CD4-positive, alpha-beta memory T cell (primary cell): ENCODE measurements around the gene GTPBP2. TPM values are rescaled to one million over a fixed set of nuclear protein-coding genes. Genes with fewer than 3 reads are reported as not detected.
A peak's percentile ranks its signal among the peaks of the same experiment; 100 is the strongest.

Experiments
- CTCF ChIA-PET: fragments of 350-600 bp; sonication (Branson Sonifier 250); formaldehyde crosslinking; loops from one replicate; lab custom pipeline; 2021; ENCODE audit warnings: inconsistent platforms; ENCODE audit not compliant: partially characterized antibody; lab: Charles Lee
- POLR2A ChIA-PET: fragments of 350-600 bp; sonication (Branson Sonifier 250); formaldehyde crosslinking; loops from one replicate; lab custom pipeline; 2021; ENCODE audit not compliant: partially characterized antibody; lab: Charles Lee
- DNase-seq, 5 donors: peaks; one replicate each; pipeline versions ENCODE4 v3.0.0 to v3.0.0-alpha.2; 2020 to 2022; ENCODE audit warnings: mixed read lengths in 1 of 5
- H3K27ac ChIP-seq: one replicate; pipeline ENCODE4 v1.7.0; 2013; ENCODE audit warnings: low read depth, low read length
- H3K27me3 ChIP-seq: 2 replicates; pipeline ENCODE4 v1.7.0; 2013; ENCODE audit warnings: mild to moderate bottlenecking, low read length, moderate library complexity; ENCODE audit not compliant: insufficient read depth
- H3K36me3 ChIP-seq: 2 replicates; pipeline ENCODE4 v1.7.0; 2013; ENCODE audit warnings: mild to moderate bottlenecking, low read length, moderate library complexity; ENCODE audit not compliant: insufficient read depth
- H3K4me1 ChIP-seq: 2 replicates; pipeline ENCODE4 v1.7.0; 2013; ENCODE audit warnings: mild to moderate bottlenecking, low read length, moderate library complexity; ENCODE audit not compliant: insufficient read depth
- H3K4me3 ChIP-seq, 2 donors: one replicate each; pipeline ENCODE4 v1.7.0; 2013; ENCODE audit warnings: low read length in 2 of 2, mild to moderate bottlenecking in 1 of 2
- H3K9me3 ChIP-seq, 2 donors: one replicate each; pipeline ENCODE4 v1.7.0; 2013; ENCODE audit warnings: low read length in 2 of 2, control low read depth in 1 of 2; ENCODE audit not compliant: control insufficient read depth in 1 of 2
- H3K27ac Mint-ChIP-seq, 7 donors: one replicate each; pipeline ENCODE4 v1.8.0; 2020 to 2021; ENCODE audit warnings: mixed read lengths in 7 of 7, mild to moderate bottlenecking in 6 of 7, inconsistent platforms in 3 of 7, moderate library complexity in 3 of 7
- H3K27me3 Mint-ChIP-seq, 2 donors: one replicate each; pipeline ENCODE4 v1.8.0; 2020 to 2021; ENCODE audit warnings: mixed read lengths in 2 of 2
- H3K36me3 Mint-ChIP-seq, 2 donors: one replicate each; pipeline ENCODE4 v1.8.0; 2020 to 2021; ENCODE audit warnings: mixed read lengths in 2 of 2, inconsistent platforms in 1 of 2, mild to moderate bottlenecking in 1 of 2
- H3K4me1 Mint-ChIP-seq, 4 donors: one replicate each; pipeline ENCODE4 v1.8.0; 2020 to 2021; ENCODE audit warnings: mixed read lengths in 4 of 4, mild to moderate bottlenecking in 1 of 4
- H3K4me3 Mint-ChIP-seq, 8 donors: one replicate each; pipeline ENCODE4 v1.8.0; 2020 to 2021; ENCODE audit warnings: mixed read lengths in 8 of 8, mild to moderate bottlenecking in 7 of 8, moderate library complexity in 6 of 8, inconsistent platforms in 3 of 8
- H3K9me3 Mint-ChIP-seq, 8 donors: one replicate each; pipeline ENCODE4 v1.8.0; 2020 to 2021; ENCODE audit warnings: mixed read lengths in 8 of 8, mild to moderate bottlenecking in 5 of 8, inconsistent platforms in 3 of 8, moderate library complexity in 1 of 8
- intact Hi-C: fragments of 100-400 bp; cut with micrococcal nuclease; formaldehyde crosslinking; loops from one replicate; pipeline ENCODE4 v1.15.1; 2023
- polyA plus RNA-seq, 2 donors: library from polyadenylated mRNA; unstranded; fragments of 300-500 nt; fragmentation: Illumina TruSeq; gene quantifications; one replicate each; pipeline ENCODE4 v1.2.3, GENCODE V29; 2021
- total RNA-seq, 2 experiments: library from RNA; stranded (reverse); gene quantifications; one replicate each; pipeline ENCODE4 v1.2.3, GENCODE V29; 2021

GTPBP2 gene
- total and polyA plus RNA-seq, 4 experiments from 2014 or later = 0.83 to 85.0 (median 43.0) TPM

- H3K9me3 Mint-ChIP-seq = no peaks in the 10 kb centered on the region
- no peak overlapping the region for H3K4me3 Mint-ChIP-seq
- H3K27ac ChIP-seq = no peak overlapping the region
- intact Hi-C loops = no loop called here
- peaks cover 2 to 37% of the 10 kb centered on the region in 2 donors for H3K36me3 Mint-ChIP-seq
- H3K27ac Mint-ChIP-seq = peak overlapping the region in 6 of 7 donors; percentile 34 to 81 (median 67)
- H3K4me3 ChIP-seq = no peak overlapping the region
- H3K4me1 Mint-ChIP-seq = peaks cover 11 to 19% (median 15%) of the 10 kb centered on the region in 4 donors
- H3K4me1 ChIP-seq = peaks cover 26% of the 10 kb centered on the region
- H3K9me3 ChIP-seq = no peaks in the 10 kb centered on the region
- no peaks in the 10 kb centered on the region for H3K27me3 ChIP-seq
- DNase-seq = no peak
- no peaks in the 10 kb centered on the region for H3K27me3 Mint-ChIP-seq
- POLR2A ChIA-PET = interaction anchor here (0.7 kb wide), 1 partner anchor 20 kb away, joined by 3 read pairs; no protein-coding TSS in a partner anchor
- peaks cover 20% of the 10 kb centered on the region for H3K36me3 ChIP-seq
- CTCF ChIA-PET = interaction anchor here (1.0 to 6.9 kb wide), 11 partner anchors 8 to 411 kb away, joined by 3 to 79 read pairs (median 4); partner anchors contain the start of genes MRPS18A and VEGFA
These were observed 40.2 kb upstream of the GTPBP2 start for GRCh38 chr6:43669050-43669921.

GRCh38 chr6:43668151-43669028 is 39.3 kb upstream of the GTPBP2 start:
- H3K9me3 Mint-ChIP-seq = no peaks in the 10 kb centered on the region
- peak; percentile 22 to 48 (median 31) for DNase-seq
- H3K36me3 ChIP-seq = peaks cover 11% of the 10 kb centered on the region
- H3K36me3 Mint-ChIP-seq = peaks cover 0 to 30% of the 10 kb centered on the region in 2 donors
- peak overlapping the region in 5 of 7 donors; percentile 57 to 81 (median 77) for H3K27ac Mint-ChIP-seq
- H3K4me1 ChIP-seq = peaks cover 26% of the 10 kb centered on the region
- H3K4me1 Mint-ChIP-seq = peaks cover 11 to 19% (median 15%) of the 10 kb centered on the region in 4 donors
- POLR2A ChIA-PET = interaction anchor here (0.7 kb wide), 1 partner anchor 21 kb away, joined by 3 read pairs; no protein-coding TSS in a partner anchor
- H3K27me3 ChIP-seq = no peaks in the 10 kb centered on the region
- H3K27me3 Mint-ChIP-seq = no peaks in the 10 kb centered on the region
- CTCF ChIA-PET = interaction anchor here (0.8 to 6.9 kb wide), 17 partner anchors 10 to 412 kb away, joined by 3 to 79 read pairs (median 5); partner anchors contain the start of genes MAD2L1BP, MRPS18A, RSPH9 and VEGFA
- no peak overlapping the region for H3K27ac ChIP-seq
- no peak overlapping the region for H3K4me3 Mint-ChIP-seq
- intact Hi-C loops = no loop called here
- H3K9me3 ChIP-seq = no peaks in the 10 kb centered on the region
- no peak overlapping the region for H3K4me3 ChIP-seq

GRCh38 chr6:43667245-43668150 is 38.4 kb upstream of the GTPBP2 start:
- Mint-ChIP-seq H3K9me3 (no peaks in the 10 kb centered on the region), H3K36me3 (peaks cover 0 to 22% of the 10 kb centered on the region in 2 donors), H3K4me3 (peak overlapping the region in 6 of 8 donors; percentile 46 to 78 (median 64)), H3K4me1 (peaks cover 11 to 19% (median 15%) of the 10 kb centered on the region in 4 donors), H3K27me3 (no peaks in the 10 kb centered on the region), H3K27ac (peak overlapping the region in 4 of 7 donors; percentile 15 to 86 (median 52))
- H3K27ac ChIP-seq = no peak overlapping the region
- intact Hi-C loops = loop anchor here (1.0 to 2.0 kb wide), 3 partner anchors 105 to 412 kb away; no protein-coding TSS in a partner anchor
- POLR2A ChIA-PET = interaction anchor here (0.9 to 1.3 kb wide), 4 partner anchors 18 to 38 kb away, joined by 3 to 5 read pairs (median 4); partner anchors contain the start of genes GTPBP2 and MAD2L1BP
- no peaks in the 10 kb centered on the region for H3K27me3 ChIP-seq
- peaks cover 5% of the 10 kb centered on the region for H3K36me3 ChIP-seq
- CTCF ChIA-PET = interaction anchor here (0.7 to 6.9 kb wide), 21 partner anchors 8 to 413 kb away, joined by 3 to 79 read pairs (median 5); partner anchors contain the start of genes MAD2L1BP, MRPS18A, RSPH9 and VEGFA
- H3K9me3 ChIP-seq = no peaks in the 10 kb centered on the region
- H3K4me1 ChIP-seq = peaks cover 26% of the 10 kb centered on the region
- DNase-seq = peak; percentile 72 to 80 (median 73)
- no peak overlapping the region for H3K4me3 ChIP-seq

DNA sequence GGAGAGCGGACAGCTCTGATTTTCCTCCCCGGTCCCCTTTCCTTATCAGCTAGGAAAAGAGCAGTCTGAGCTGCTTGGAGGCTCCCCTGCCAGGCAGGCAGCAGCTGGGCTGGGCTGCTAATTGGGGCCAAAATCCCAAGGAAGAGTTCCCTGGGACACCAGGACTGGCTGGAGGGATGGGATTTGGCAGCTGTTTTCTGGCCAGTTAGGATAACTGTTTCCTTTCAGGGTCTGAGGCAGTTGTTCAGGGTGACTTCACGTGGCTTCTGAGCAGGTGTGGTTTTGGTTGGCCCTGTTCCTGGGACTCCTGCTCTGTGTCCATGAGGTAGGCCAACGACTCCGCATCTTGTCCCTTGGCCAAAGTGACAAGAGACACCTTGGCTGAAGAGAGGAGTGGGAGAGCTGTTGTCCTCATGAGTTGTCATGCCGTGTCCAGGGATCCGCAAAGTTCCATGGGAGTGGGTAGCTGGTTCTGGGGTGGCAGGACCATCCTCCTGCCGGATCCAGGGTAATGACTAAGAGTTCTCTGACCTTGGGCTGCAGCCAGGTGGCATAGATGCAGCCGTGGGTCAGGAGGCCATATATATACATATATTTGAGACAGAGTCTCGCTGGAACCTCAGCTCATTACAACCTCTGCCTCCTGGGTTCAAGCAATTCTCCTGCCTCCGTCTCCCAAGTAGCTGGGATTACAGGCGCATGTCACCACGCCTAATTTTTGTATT is 37.3 kb upstream of the GTPBP2 start:
- intact Hi-C loops = loop anchor here (2.0 kb wide), 1 partner anchor 106 kb away; no protein-coding TSS in a partner anchor
- Histone ChIP-seq H3K4me1 (peaks cover 26% of the 10 kb centered on the region), H3K9me3 (no peaks in the 10 kb centered on the region), H3K27ac (no peak overlapping the region), H3K36me3 (no peaks in the 10 kb centered on the region), H3K4me3 (no peak overlapping the region), H3K27me3 (no peaks in the 10 kb centered on the region)
- DNase-seq = no peak
- Mint-ChIP-seq H3K4me3 (no peak overlapping the region), H3K4me1 (peaks cover 11 to 19% (median 15%) of the 10 kb centered on the region in 4 donors), H3K27me3 (no peaks in the 10 kb centered on the region), H3K36me3 (peaks cover 0 to 12% of the 10 kb centered on the region in 2 donors), H3K27ac (no peak overlapping the region), H3K9me3 (no peaks in the 10 kb centered on the region)
- ChIA-PET CTCF (interaction anchor here (0.8 to 6.9 kb wide), 12 partner anchors 10 to 414 kb away, joined by 3 to 79 read pairs (median 10); partner anchors contain the start of genes MAD2L1BP, MRPS18A and VEGFA), POLR2A (interaction anchor here (0.8 to 1.3 kb wide), 4 partner anchors 19 to 103 kb away, joined by 3 to 5 read pairs (median 4); partner anchors contain the start of genes GTPBP2, MAD2L1BP and VEGFA)

- POLR2A ChIA-PET = interaction anchor here (0.5 kb wide), 1 partner anchor 256 kb away, joined by 3 read pairs; no protein-coding TSS in a partner anchor
These were observed 36.3 kb upstream of the GTPBP2 start for GRCh38 chr6:43665376-43665775.

More at GRCh38 chr6:43665376-43665775, 36.3 kb upstream of the GTPBP2 start:
- Histone ChIP-seq H3K4me3 (no peak overlapping the region), H3K27ac (no peak overlapping the region), H3K9me3 (no peaks in the 10 kb centered on the region), H3K36me3 (no peaks in the 10 kb centered on the region), H3K4me1 (peaks cover 23% of the 10 kb centered on the region), H3K27me3 (no peaks in the 10 kb centered on the region)
- no peak for DNase-seq
- intact Hi-C loops = no loop called here
- no peak overlapping the region for H3K27ac Mint-ChIP-seq
- H3K4me1 Mint-ChIP-seq = peaks cover 11 to 19% (median 15%) of the 10 kb centered on the region in 4 donors
- peaks cover 0 to 2% of the 10 kb centered on the region in 2 donors for H3K36me3 Mint-ChIP-seq
- no peaks in the 10 kb centered on the region for H3K9me3 Mint-ChIP-seq
- no peak overlapping the region for H3K4me3 Mint-ChIP-seq
- CTCF ChIA-PET = interaction anchor here (1.0 to 6.9 kb wide), 7 partner anchors 13 to 415 kb away, joined by 3 to 79 read pairs (median 17); partner anchors contain the start of gene MRPS18A
- peaks cover 2 to 5% of the 10 kb centered on the region in 2 donors for H3K27me3 Mint-ChIP-seq
